Glomerular visceral epithelial cell (primary cell): ENCODE measurements around the gene MIEN1.
"Not testable (repeated sequence)": the region's sequence is repeated elsewhere in the genome, so short reads cannot be mapped to it uniquely, and the experiment has no call there.

Source experiments
- DNase-seq: peaks from one replicate; pipeline ENCODE4 v3.0.0-alpha.2; 2016; ENCODE audit errors: extremely low spot score

MIEN1 gene

GRCh38 chr17:39739885-39740356, 9.6 kb upstream of the MIEN1 start:
- peak; percentile 41 for DNase-seq

GRCh38 chr17:39738983-39739884, 8.9 kb upstream of the MIEN1 start:
- peak; percentile 90 for DNase-seq

- peak; percentile 73 for DNase-seq
These were observed 8.2 kb upstream of the MIEN1 start for GRCh38 chr17:39738568-39738901.

GRCh38 chr17:39737760-39738567, 7.6 kb upstream of the MIEN1 start, which contains the start of gene GRB7:
GRB7 (plus strand) TSS chr17:39737938; CDS start chr17:39742302, 4,364 bp downstream.
- DNase-seq: peak; percentile 61

- DNase-seq: no peak
These were observed 7.0 kb upstream of the MIEN1 start for GRCh38 chr17:39737206-39737759.

GRCh38 chr17:39736319-39737165, 6.2 kb upstream of the MIEN1 start:
- no peak for DNase-seq

- no peak for DNase-seq
These were observed 5.5 kb upstream of the MIEN1 start for GRCh38 chr17:39735882-39736281.

- no peak for DNase-seq
These were observed 2.3 kb upstream of the MIEN1 start for GRCh38 chr17:39732586-39732985.

- DNase-seq: no peak
These were observed 966 bp downstream of the MIEN1 start for GRCh38 chr17:39729280-39729851.

- DNase-seq: no peak
These were observed 2.8 kb downstream of the MIEN1 start for GRCh38 chr17:39727556-39727955.

GRCh38 chr17:39726617-39727016, 3.7 kb downstream of the MIEN1 start:
- no peak for DNase-seq

GRCh38 chr17:39725923-39726322, 4.4 kb downstream of the MIEN1 start:
- DNase-seq: not testable (repeated sequence)

GRCh38 chr17:39724731-39725130, 5.6 kb downstream of the MIEN1 start:
- DNase-seq: no peak

- no peak for DNase-seq
These were observed 7.1 kb downstream of the MIEN1 start for GRCh38 chr17:39722965-39723848.

- no peak for DNase-seq
These were observed 8.2 kb downstream of the MIEN1 start for GRCh38 chr17:39722104-39722503.

- DNase-seq: no peak
These were observed 10.6 kb downstream of the MIEN1 start for GRCh38 chr17:39719563-39720355.

GRCh38 chr17:39717660-39718059, 12.7 kb downstream of the MIEN1 start:
- DNase-seq: no peak

GRCh38 chr17:39716879-39717536, 13.3 kb downstream of the MIEN1 start:
- DNase-seq: no peak
